ENCODE results near the gene ANKK1.

The ANKK1 gene

GRCh38 chr11:113393501-113393985 lies 6.0 kb downstream of the ANKK1 start:
- ATAC-seq (replicated peaks), result no peak
- no peak overlapping the region for H3K4me3 Mint-ChIP-seq

GRCh38 chr11:113394919-113395318 lies 7.3 kb downstream of the ANKK1 start:
- Mint-ChIP-seq H3K36me3 (no peaks in the 10 kb centered on the region), H3K4me3 (no peak overlapping the region), H3K27ac (no peak overlapping the region), H3K9me3 (no peaks in the 10 kb centered on the region), H3K4me1 (no peaks in the 10 kb centered on the region), H3K27me3 (no peaks in the 10 kb centered on the region)
- no peak for DNase-seq
- no peak for ATAC-seq (replicated peaks)

More at GRCh38 chr11:113393501-113393985, 6.0 kb downstream of the ANKK1 start:
- no peak for DNase-seq
- Mint-ChIP-seq H3K9me3 (no peaks in the 10 kb centered on the region), H3K36me3 (no peaks in the 10 kb centered on the region), H3K27me3 (no peaks in the 10 kb centered on the region), H3K27ac (no peak overlapping the region), H3K4me1 (no peaks in the 10 kb centered on the region)

GRCh38 chr11:113395782-113396336 lies 8.3 kb downstream of the ANKK1 start:
- DNase-seq, result no peak
- ATAC-seq (replicated peaks), result no peak
- Mint-ChIP-seq H3K27me3 (no peaks in the 10 kb centered on the region), H3K27ac (no peak overlapping the region), H3K4me3 (no peak overlapping the region), H3K36me3 (no peaks in the 10 kb centered on the region), H3K9me3 (no peaks in the 10 kb centered on the region), H3K4me1 (no peaks in the 10 kb centered on the region)

- Mint-ChIP-seq H3K4me3 (no peak overlapping the region), H3K27me3 (no peaks in the 10 kb centered on the region), H3K36me3 (no peaks in the 10 kb centered on the region), H3K27ac (no peak overlapping the region), H3K9me3 (no peaks in the 10 kb centered on the region), H3K4me1 (no peaks in the 10 kb centered on the region)
- ATAC-seq (replicated peaks), result peak; percentile 31 to 45
- no peak for DNase-seq
Measured at GRCh38 chr11:113396690-113397089, 9.1 kb downstream of the ANKK1 start.

- Mint-ChIP-seq H3K27me3 (no peaks in the 10 kb centered on the region), H3K9me3 (no peaks in the 10 kb centered on the region)
- ATAC-seq (replicated peaks), result no peak
Measured at GRCh38 chr11:113397212-113397611, 9.6 kb downstream of the ANKK1 start.

GRCh38 chr11:113397821-113398220 lies 10.2 kb downstream of the ANKK1 start:
- no peaks in the 10 kb centered on the region for H3K9me3 Mint-ChIP-seq
- ATAC-seq (replicated peaks) (no peak), DNase-seq (no peak)
- no peaks in the 10 kb centered on the region for H3K27me3 Mint-ChIP-seq
- no peaks in the 10 kb centered on the region for H3K36me3 Mint-ChIP-seq
- no peaks in the 10 kb centered on the region for H3K4me1 Mint-ChIP-seq
- H3K4me3 Mint-ChIP-seq, result no peak overlapping the region
- no peak overlapping the region for H3K27ac Mint-ChIP-seq

More at GRCh38 chr11:113397212-113397611, 9.6 kb downstream of the ANKK1 start:
- Mint-ChIP-seq H3K27ac (no peak overlapping the region), H3K36me3 (no peaks in the 10 kb centered on the region), H3K4me3 (no peak overlapping the region), H3K4me1 (no peaks in the 10 kb centered on the region)
- no peak for DNase-seq

GRCh38 chr11:113398669-113399430 lies 11.3 kb downstream of the ANKK1 start:
- no peaks in the 10 kb centered on the region for H3K9me3 Mint-ChIP-seq
- no peak for ATAC-seq (replicated peaks)
- H3K27ac Mint-ChIP-seq, result no peak overlapping the region
- H3K4me1 Mint-ChIP-seq, result no peaks in the 10 kb centered on the region
- no peak for DNase-seq
- H3K27me3 Mint-ChIP-seq, result no peaks in the 10 kb centered on the region
- H3K4me3 Mint-ChIP-seq, result no peak overlapping the region
- H3K36me3 Mint-ChIP-seq, result no peaks in the 10 kb centered on the region

- Mint-ChIP-seq H3K36me3 (no peaks in the 10 kb centered on the region), H3K4me3 (no peak overlapping the region), H3K4me1 (no peaks in the 10 kb centered on the region), H3K27me3 (peaks cover 0 to 4% of the 10 kb centered on the region in 2 donors), H3K27ac (no peak overlapping the region), H3K9me3 (no peaks in the 10 kb centered on the region)
- ATAC-seq (replicated peaks), result no peak
- DNase-seq, result no peak
Measured at GRCh38 chr11:113400631-113401230, 13.2 kb downstream of the ANKK1 start.

GRCh38 chr11:113401718-113402117 lies 14.1 kb downstream of the ANKK1 start:
- H3K9me3 Mint-ChIP-seq, result no peaks in the 10 kb centered on the region
- H3K4me1 Mint-ChIP-seq, result no peaks in the 10 kb centered on the region
- no peak for ATAC-seq (replicated peaks)
- no peak overlapping the region for H3K4me3 Mint-ChIP-seq
- H3K27ac Mint-ChIP-seq, result no peak overlapping the region
- no peak for DNase-seq
- peaks cover 0 to 4% of the 10 kb centered on the region in 2 donors for H3K27me3 Mint-ChIP-seq
- no peaks in the 10 kb centered on the region for H3K36me3 Mint-ChIP-seq

GRCh38 chr11:113404859-113405430 lies 17.4 kb downstream of the ANKK1 start:
- no peaks in the 10 kb centered on the region for H3K4me1 Mint-ChIP-seq
- no peaks in the 10 kb centered on the region for H3K9me3 Mint-ChIP-seq
- H3K27me3 Mint-ChIP-seq, result peaks cover 0 to 4% of the 10 kb centered on the region in 2 donors
- no peaks in the 10 kb centered on the region for H3K36me3 Mint-ChIP-seq
- no peak overlapping the region for H3K27ac Mint-ChIP-seq
- no peak for DNase-seq
- no peak overlapping the region for H3K4me3 Mint-ChIP-seq
- no peak for ATAC-seq (replicated peaks)

GRCh38 chr11:113405724-113406478 lies 18.3 kb downstream of the ANKK1 start:
- Mint-ChIP-seq H3K4me1 (no peaks in the 10 kb centered on the region), H3K27ac (no peak overlapping the region), H3K4me3 (no peak overlapping the region), H3K36me3 (no peaks in the 10 kb centered on the region), H3K9me3 (no peaks in the 10 kb centered on the region), H3K27me3 (peaks cover 0 to 4% of the 10 kb centered on the region in 2 donors)
- DNase-seq (no peak), ATAC-seq (replicated peaks) (no peak)

- DNase-seq, result no peak
- ATAC-seq (replicated peaks), result no peak
- H3K27me3 Mint-ChIP-seq, result peaks cover 0 to 4% of the 10 kb centered on the region in 2 donors
- no peak overlapping the region for H3K27ac Mint-ChIP-seq
- H3K4me1 Mint-ChIP-seq, result no peaks in the 10 kb centered on the region
- no peaks in the 10 kb centered on the region for H3K9me3 Mint-ChIP-seq
- H3K4me3 Mint-ChIP-seq, result no peak overlapping the region
- H3K36me3 Mint-ChIP-seq, result no peaks in the 10 kb centered on the region
Measured at GRCh38 chr11:113407163-113407562, 19.6 kb downstream of the ANKK1 start.

- Mint-ChIP-seq H3K27me3 (peaks cover 0 to 4% of the 10 kb centered on the region in 2 donors), H3K9me3 (no peaks in the 10 kb centered on the region), H3K36me3 (no peaks in the 10 kb centered on the region), H3K27ac (no peak overlapping the region), H3K4me3 (no peak overlapping the region), H3K4me1 (no peaks in the 10 kb centered on the region)
- DNase-seq (no peak), ATAC-seq (replicated peaks) (no peak)
Measured at GRCh38 chr11:113408206-113408605, 20.6 kb downstream of the ANKK1 start.

- H3K4me3 Mint-ChIP-seq, result no peak overlapping the region
- H3K36me3 Mint-ChIP-seq, result no peaks in the 10 kb centered on the region
- no peaks in the 10 kb centered on the region for H3K4me1 Mint-ChIP-seq
- no peaks in the 10 kb centered on the region for H3K9me3 Mint-ChIP-seq
- H3K27ac Mint-ChIP-seq, result no peak overlapping the region
- no peak for DNase-seq
- peaks cover 0 to 4% of the 10 kb centered on the region in 2 donors for H3K27me3 Mint-ChIP-seq
- ATAC-seq (replicated peaks), result no peak
Measured at GRCh38 chr11:113408887-113409286, 21.3 kb downstream of the ANKK1 start.
